ENCODE measurements around the gene PLEKHA6. TPM values are rescaled to one million over a fixed set of nuclear protein-coding genes. Genes with fewer than 3 reads are reported as not detected.

The PLEKHA6 gene
- total and polyA plus RNA-seq, 2 of the 8 experiments (the other 6 are each of a cell fraction or from before 2014, with no cell fraction given): 4.8 to 20.2 TPM

DNA sequence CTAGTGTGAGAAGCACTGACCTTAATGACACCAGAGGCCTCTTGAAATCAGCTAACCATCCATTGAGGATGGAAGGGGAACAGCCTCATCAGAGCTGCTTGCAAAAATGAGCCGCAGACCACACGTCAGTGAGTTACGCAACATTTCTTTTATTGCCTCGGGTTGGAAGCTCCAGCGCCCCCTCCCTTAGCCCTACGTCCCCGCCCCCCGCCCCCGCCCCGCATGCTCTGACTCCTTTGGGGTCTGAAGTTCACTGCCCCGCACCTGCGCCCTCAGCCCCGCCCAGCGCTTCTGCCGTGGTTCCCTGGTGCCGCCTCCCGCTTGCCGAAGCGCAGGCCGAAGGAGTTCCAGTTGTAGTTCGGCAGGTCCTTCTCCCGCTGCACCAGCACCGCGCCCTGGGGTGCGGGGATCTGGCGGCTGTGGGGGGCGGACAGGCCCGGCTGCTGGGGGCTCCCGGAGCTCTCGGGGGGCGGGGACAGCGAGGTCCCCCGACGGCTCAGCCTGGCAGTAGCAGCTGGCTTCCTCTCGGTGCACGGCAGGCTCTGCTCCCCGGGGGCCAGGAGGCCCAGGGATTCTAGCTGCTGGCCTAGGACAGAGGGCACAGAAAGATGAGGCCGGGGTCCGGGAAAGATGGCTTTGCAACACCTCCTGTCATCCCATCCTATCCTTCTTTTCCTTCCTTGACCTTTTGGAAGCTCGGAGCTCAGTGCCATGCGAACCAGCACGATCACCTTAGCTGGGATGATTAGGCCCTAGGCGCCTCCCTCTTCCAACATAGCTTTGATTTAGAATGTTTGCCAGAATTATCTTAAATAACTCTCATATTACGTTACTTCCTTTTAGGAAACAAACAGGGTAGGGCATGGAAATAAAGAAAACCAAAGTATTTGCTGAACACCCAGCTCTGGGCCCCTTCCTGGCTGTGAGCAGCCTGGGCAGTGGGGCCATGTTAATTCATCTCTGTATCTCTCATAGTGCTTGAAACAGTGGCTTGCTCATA lies 169.2 kb downstream of the PLEKHA6 start:
- ChIA-PET CTCF (ENCODE audit: partially characterized antibody) (interaction anchor here (0.5 to 7.0 kb wide), 16 partner anchors 8 to 304 kb away, joined by 3 to 73 read pairs (median 4); partner anchors contain the start of genes GOLT1A, PIK3C2B, PLEKHA6 and REN), POLR2A (ENCODE audit: partially characterized antibody) (interaction anchor here (0.7 to 2.6 kb wide), 4 partner anchors 8 to 25 kb away, joined by 3 to 10 read pairs (median 4); no protein-coding TSS in a partner anchor)
- no peaks in the 10 kb centered on the region for H3K9me3 ChIP-seq (ENCODE audit: insufficient read depth in 2 of 2, low read depth in 1 of 2, low read length in 1 of 2)
- H2BK5ac ChIP-seq (ENCODE audit: low read depth, low read length): no peak overlapping the region
- FAIRE-seq (no peak), DNase-seq (ENCODE audit: low read depth in 1 of 2, low spot score in 2 of 2) (peak in 1 of 2 experiments; percentile 84)
- H3K4me1 ChIP-seq (replicated peaks in 1 of 4; ENCODE audit: control insufficient read depth in 3 of 4, insufficient read depth in 4 of 4, low read length in 3 of 4): no peaks in the 10 kb centered on the region
- H3K56ac ChIP-seq (replicated peaks; ENCODE audit: insufficient read length, low read depth, low read length): no peak overlapping the region
- no peak overlapping the region for H2BK120ac ChIP-seq (replicated peaks; ENCODE audit: low read depth, low read length)
- no peak overlapping the region for H2BK12ac ChIP-seq (ENCODE audit: low read depth, low read length)
- no peak overlapping the region for H4K91ac ChIP-seq (replicated peaks; ENCODE audit: insufficient read length, low read length)
- peak overlapping the region; percentile 67 to 69 for H3K4me2 ChIP-seq (ENCODE audit: insufficient read depth in 1 of 2, low read depth in 2 of 2, low read length in 2 of 2)
- H3K36me3 ChIP-seq (ENCODE audit: control insufficient read depth in 2 of 4, insufficient read depth in 4 of 4, low read length in 3 of 4): no peaks in the 10 kb centered on the region; a peak in 1 of 8 replicates
- H3K4ac ChIP-seq (replicated peaks; ENCODE audit: insufficient read length, low read depth, low read length): no peak overlapping the region
- H2BK20ac ChIP-seq (ENCODE audit: low read length): no peak overlapping the region
- H3K79me1 ChIP-seq (ENCODE audit: low read depth, low read length): peaks cover 5% of the 10 kb centered on the region
- H3K79me2 ChIP-seq (ENCODE audit: control insufficient read depth in 1 of 2, insufficient read depth in 2 of 2, low read length in 2 of 2): no peaks in the 10 kb centered on the region
- TF ChIP-seq KDM4A (IDR thresholded peaks at IDR 0.05; ENCODE audit: low read depth, low read length, severe bottlenecking) (peak; percentile 16), RAD21 (IDR thresholded peaks at IDR 0.05 in 1 of 2, conservative IDR thresholded peaks at IDR 0.05 in 1 of 2; ENCODE audit: low read depth in 2 of 2, low read length in 2 of 2) (no peak), EGR1 (IDR thresholded peaks at IDR 0.05; ENCODE audit: borderline replicate concordance, low read depth, low read length) (0 out of 2 replicates have a peak, but pooled peaks have one; percentile 15), CEBPB (IDR thresholded peaks at IDR 0.05; ENCODE audit: low read depth, low read length) (peak; percentile 96)
- H2AFZ ChIP-seq (ENCODE audit: low read length): no peak overlapping the region
- peaks cover 7% of the 10 kb centered on the region for H3K23me2 ChIP-seq (ENCODE audit: low read depth, low read length)
- peaks cover 0 to 6% of the 10 kb centered on the region in 2 experiments for H4K20me1 ChIP-seq (replicated peaks in 1 of 2; ENCODE audit: control insufficient read depth in 1 of 2, insufficient read depth in 2 of 2, low read length in 2 of 2)
- no peak overlapping the region for H3K23ac ChIP-seq (ENCODE audit: insufficient read length)
- H3K27ac ChIP-seq (ENCODE audit: low read depth, low read length): no peak overlapping the region
- no peak overlapping the region for H4K5ac ChIP-seq (ENCODE audit: insufficient read length, low read depth, low read length)
- H3K18ac ChIP-seq (ENCODE audit: extremely low read depth, low read length): no peak overlapping the region
- peak overlapping the region; percentile 20 to 57 (median 23) for H3K4me3 ChIP-seq (ENCODE audit: extremely low read depth in 1 of 4, insufficient read depth in 2 of 4, low read depth in 3 of 4, low read length in 4 of 4)
- no peak overlapping the region for H3K14ac ChIP-seq (ENCODE audit: insufficient read length)
- WGBS, 2 experiments (ENCODE audit: extremely low coverage in 1 of 2, insufficient coverage in 1 of 2, insufficient read length in 1 of 2, insufficient replicate concordance in 2 of 2, low coverage in 1 of 2, low lambda C conversion rate in 2 of 2, missing lambda C conversion rate in 1 of 2): 24% methylated on average over 35 of the region's 44 CpGs; no CpG with 5 or more reads in 1 of the 2 experiments
- peaks cover 0 to 8% (median 6%) of the 10 kb centered on the region in 4 experiments; a peak in 4 of 7 replicates for H3K27me3 ChIP-seq (replicated peaks in 1 of 4; ENCODE audit: control insufficient read depth in 3 of 4, extremely low read depth in 1 of 4, insufficient read depth in 3 of 4, low read length in 3 of 4)
- H3K9ac ChIP-seq (replicated peaks in 1 of 4; ENCODE audit: extremely low read depth in 1 of 4, low read depth in 3 of 4, low read length in 3 of 4): no peak overlapping the region; a peak in 1 of 7 replicates
- H2BK15ac ChIP-seq (ENCODE audit: low read length): no peak overlapping the region
- no peak overlapping the region; the same call in 1 of the 2 replicates for H4K8ac ChIP-seq (ENCODE audit: extremely low read depth, insufficient read depth, low read length)
- no peak overlapping the region for H2AK5ac ChIP-seq (ENCODE audit: low read depth, low read length)
